Epidermal melanocyte (primary cell): ENCODE data around the gene BMS1.
"Not testable (repeated sequence)": the region's sequence is repeated elsewhere in the genome, so short reads cannot be mapped to it uniquely, and the experiment has no call there.

Experiments
- DNase-seq: peaks from one replicate; pipeline ENCODE4 v3.0.0; 2011; ENCODE audit warnings: low spot score; ENCODE audit not compliant: insufficient read length

BMS1 gene

GRCh38 chr10:42782446-42783180 lies at the start of gene BMS1:
Gene BMS1 (plus strand): TSS chr10:42782795. CDS start chr10:42784395, 1,600 bp downstream.
- DNase-seq: peak; percentile 59

- no peak for DNase-seq
Measured at GRCh38 chr10:42734536-42734935, 48.1 kb upstream of the BMS1 start.

- no peak for DNase-seq
Measured at GRCh38 chr10:42738679-42739078, 43.9 kb upstream of the BMS1 start.

GRCh38 chr10:42741536-42741935 lies 41.1 kb upstream of the BMS1 start:
- DNase-seq: not testable (repeated sequence)

GRCh38 chr10:42743697-42744096 lies 38.9 kb upstream of the BMS1 start:
- DNase-seq: no peak

- no peak for DNase-seq
Measured at GRCh38 chr10:42744134-42744701, 38.4 kb upstream of the BMS1 start.

- peak; percentile 36 for DNase-seq
Measured at GRCh38 chr10:42753126-42753506, 29.5 kb upstream of the BMS1 start.

- no peak for DNase-seq
Measured at GRCh38 chr10:42753507-42754154, 29.0 kb upstream of the BMS1 start.

GRCh38 chr10:42754155-42755027 lies 28.2 kb upstream of the BMS1 start:
- DNase-seq: peak; percentile 23

GRCh38 chr10:42755028-42755451 lies 27.6 kb upstream of the BMS1 start:
- no peak for DNase-seq

GRCh38 chr10:42755556-42756093 lies 27.0 kb upstream of the BMS1 start:
- no peak for DNase-seq

GRCh38 chr10:42767906-42768305 lies 14.7 kb upstream of the BMS1 start:
- no peak for DNase-seq

GRCh38 chr10:42768581-42769152 lies 13.9 kb upstream of the BMS1 start:
- no peak for DNase-seq

- DNase-seq: no peak
Measured at GRCh38 chr10:42769173-42769572, 13.4 kb upstream of the BMS1 start.

- DNase-seq: no peak
Measured at GRCh38 chr10:42769673-42770072, 12.9 kb upstream of the BMS1 start.

- no peak for DNase-seq
Measured at GRCh38 chr10:42776681-42777080, 5.9 kb upstream of the BMS1 start.

- DNase-seq: no peak
Measured at GRCh38 chr10:42780456-42780855, 2.1 kb upstream of the BMS1 start.

- DNase-seq: no peak
Measured at GRCh38 chr10:42781893-42782445, 626 bp upstream of the BMS1 start.

- no peak for DNase-seq
Measured at GRCh38 chr10:42783181-42783549, 570 bp downstream of the BMS1 start.

GRCh38 chr10:42785759-42786158 lies 3.2 kb downstream of the BMS1 start:
- no peak for DNase-seq

GRCh38 chr10:42790835-42791234 lies 8.2 kb downstream of the BMS1 start:
- DNase-seq: no peak
